Measurements from ENCODE around the gene DTD2.

The DTD2 gene

GRCh38 chr14:31410048-31410650, 47.2 kb downstream of the DTD2 start:
- Histone ChIP-seq H2AFZ (ENCODE audit: low read length) (no peak overlapping the region), H3K36me3 (ENCODE audit: insufficient read depth, low read length) (no peaks in the 10 kb centered on the region), H3K4me3 (ENCODE audit: low read length, poor library complexity, severe bottlenecking) (no peak overlapping the region), H3K9me2 (replicated peaks; ENCODE audit: low read depth, low read length) (no peaks in the 10 kb centered on the region), H3K9ac (ENCODE audit: low read depth, low read length, poor library complexity, severe bottlenecking) (no peak overlapping the region), H3K27me3 (ENCODE audit: insufficient read depth, low read length, poor library complexity, severe bottlenecking) (no peaks in the 10 kb centered on the region), H3K4me2 (ENCODE audit: low read depth, low read length, poor library complexity, severe bottlenecking) (no peak overlapping the region), H3K9me3 (ENCODE audit: insufficient read depth, low read depth, low read length) (no peaks in the 10 kb centered on the region), H3F3A (ENCODE audit: low read depth) (no peaks in the 10 kb centered on the region), H3K4me1 (ENCODE audit: insufficient read depth, low read length, poor library complexity, severe bottlenecking) (no peaks in the 10 kb centered on the region), H3K79me2 (ENCODE audit: insufficient read depth, low read length) (no peaks in the 10 kb centered on the region), H4K20me1 (ENCODE audit: insufficient read depth, low read length, poor library complexity, severe bottlenecking) (no peaks in the 10 kb centered on the region)
- TF ChIP-seq CTCF (conservative IDR thresholded peaks at IDR 0.05; ENCODE audit: low read length) = no peak
- no peak for TF ChIP-seq EZH2phosphoT487 (IDR thresholded peaks at IDR 0.05; ENCODE audit: borderline replicate concordance)

GRCh38 chr14:31408421-31408820, 48.9 kb downstream of the DTD2 start:
- Histone ChIP-seq H3K9me3 (ENCODE audit: insufficient read depth, low read depth, low read length) (no peaks in the 10 kb centered on the region), H3K9me2 (replicated peaks; ENCODE audit: low read depth, low read length) (no peaks in the 10 kb centered on the region), H3K79me2 (ENCODE audit: insufficient read depth, low read length) (no peaks in the 10 kb centered on the region), H3K36me3 (ENCODE audit: insufficient read depth, low read length) (no peaks in the 10 kb centered on the region), H3F3A (ENCODE audit: low read depth) (no peaks in the 10 kb centered on the region), H2AFZ (ENCODE audit: low read length) (no peak overlapping the region), H4K20me1 (ENCODE audit: insufficient read depth, low read length, poor library complexity, severe bottlenecking) (no peaks in the 10 kb centered on the region), H3K9ac (ENCODE audit: low read depth, low read length, poor library complexity, severe bottlenecking) (no peak overlapping the region), H3K27me3 (ENCODE audit: insufficient read depth, low read length, poor library complexity, severe bottlenecking) (no peaks in the 10 kb centered on the region), H3K4me1 (ENCODE audit: insufficient read depth, low read length, poor library complexity, severe bottlenecking) (no peaks in the 10 kb centered on the region), H3K4me3 (ENCODE audit: low read length, poor library complexity, severe bottlenecking) (no peak overlapping the region), H3K4me2 (ENCODE audit: low read depth, low read length, poor library complexity, severe bottlenecking) (no peak overlapping the region)
- TF ChIP-seq CTCF (conservative IDR thresholded peaks at IDR 0.05; ENCODE audit: low read length) = no peak
- TF ChIP-seq EZH2phosphoT487 (IDR thresholded peaks at IDR 0.05; ENCODE audit: borderline replicate concordance) = no peak

- Histone ChIP-seq H3K4me1 (ENCODE audit: insufficient read depth, low read length, poor library complexity, severe bottlenecking) (no peaks in the 10 kb centered on the region), H2AFZ (ENCODE audit: low read length) (no peak overlapping the region), H3K27me3 (ENCODE audit: insufficient read depth, low read length, poor library complexity, severe bottlenecking) (no peaks in the 10 kb centered on the region), H3K4me2 (ENCODE audit: low read depth, low read length, poor library complexity, severe bottlenecking) (no peak overlapping the region), H3K79me2 (ENCODE audit: insufficient read depth, low read length) (no peaks in the 10 kb centered on the region), H3F3A (ENCODE audit: low read depth) (no peaks in the 10 kb centered on the region), H3K36me3 (ENCODE audit: insufficient read depth, low read length) (no peaks in the 10 kb centered on the region), H3K9me3 (ENCODE audit: insufficient read depth, low read depth, low read length) (no peaks in the 10 kb centered on the region), H4K20me1 (ENCODE audit: insufficient read depth, low read length, poor library complexity, severe bottlenecking) (no peaks in the 10 kb centered on the region), H3K9me2 (replicated peaks; ENCODE audit: low read depth, low read length) (no peaks in the 10 kb centered on the region), H3K9ac (ENCODE audit: low read depth, low read length, poor library complexity, severe bottlenecking) (no peak overlapping the region), H3K4me3 (ENCODE audit: low read length, poor library complexity, severe bottlenecking) (no peak overlapping the region)
- TF ChIP-seq CTCF (conservative IDR thresholded peaks at IDR 0.05; ENCODE audit: low read length) (no peak), EZH2phosphoT487 (IDR thresholded peaks at IDR 0.05; ENCODE audit: borderline replicate concordance) (no peak)
These were observed 51.6 kb downstream of the DTD2 start for GRCh38 chr14:31405599-31406232.

Measured in Loucy (cell line).